Activated B cell treated with CpG ODN at 0.5 μM for 24 hours (primary cell): ENCODE data around the gene NR3C2. TPM values are rescaled to one million over a fixed set of nuclear protein-coding genes. Genes with fewer than 3 reads are reported as not detected.

Experiments
- ATAC-seq: fragments of 200-7000 bp; cut with Tn5 transposase; one replicate; pipeline ENCODE4 v1.10.0; 2021; ENCODE audit warnings: low read depth, mild to moderate bottlenecking, moderate library complexity
- CTCF ChIA-PET: fragments of 350-600 bp; sonication (Branson Sonifier 250); formaldehyde crosslinking; loops from one replicate; lab custom pipeline; 2021; ENCODE audit warnings: antibody characterized with exemption; lab: Charles Lee
- POLR2A ChIA-PET: fragments of 350-600 bp; sonication (Branson Sonifier 250); formaldehyde crosslinking; loops from one replicate; lab custom pipeline; 2021; ENCODE audit warnings: antibody characterized with exemption; lab: Charles Lee
- DNase-seq: peaks from one replicate; pipeline ENCODE4 v3.0.0; 2022
- H3K27ac Mint-ChIP-seq: one replicate; pipeline ENCODE4 v1.8.0; 2020; ENCODE audit warnings: mixed read lengths
- H3K27me3 Mint-ChIP-seq: one replicate; pipeline ENCODE4 v1.8.0; 2021; ENCODE audit warnings: mixed read lengths
- H3K36me3 Mint-ChIP-seq: one replicate; pipeline ENCODE4 v1.8.0; 2021; ENCODE audit warnings: low read depth, mixed read lengths
- H3K4me1 Mint-ChIP-seq: one replicate; pipeline ENCODE4 v1.8.0; 2021; ENCODE audit warnings: mixed read lengths
- H3K4me3 Mint-ChIP-seq: one replicate; pipeline ENCODE4 v1.8.0; 2020; ENCODE audit warnings: mild to moderate bottlenecking, mixed read lengths
- H3K9me3 Mint-ChIP-seq: one replicate; pipeline ENCODE4 v1.8.0; 2020; ENCODE audit warnings: mixed read lengths
- CTCF ChIP-seq: fragments of 200-600 bp; IDR thresholded peaks from one replicate; pipeline ENCODE4 v1.8.0; 2022; ENCODE audit warnings: antibody characterized with exemption, mild to moderate bottlenecking
- intact Hi-C: fragments of 100-400 bp; cut with micrococcal nuclease; formaldehyde crosslinking; loops from one replicate; pipeline ENCODE4 v1.15.1; 2024
- total RNA-seq: library from RNA; stranded (reverse); gene quantifications from 2 replicates; pipeline ENCODE4 v1.2.3, GENCODE V29; 2022

NR3C2 gene
- total RNA-seq, 1 donor from 2014 or later: 4.5 TPM

DNA sequence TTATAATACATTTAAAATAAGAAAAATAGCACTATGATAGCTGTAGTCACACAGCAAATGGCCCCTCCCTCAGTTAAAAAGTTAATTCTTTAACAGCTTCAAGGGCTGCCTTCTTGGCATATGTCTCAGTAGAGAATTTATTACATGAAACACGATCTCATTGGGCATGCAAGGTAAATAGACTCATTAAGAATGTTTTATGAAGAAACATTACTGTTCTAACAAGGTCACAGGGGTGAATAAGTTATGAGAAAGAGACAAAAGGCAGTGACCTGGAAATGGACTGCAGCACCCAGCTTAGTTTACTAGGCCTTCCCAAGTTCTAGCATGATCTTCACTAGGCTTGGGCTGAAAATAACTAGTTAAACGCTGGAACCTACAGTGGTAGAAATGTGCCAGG, 277.7 kb downstream of the NR3C2 start:
- DNase-seq: no peak
- ATAC-seq: no peak
- no peak for TF ChIP-seq CTCF
- ChIA-PET POLR2A (no interaction called here), CTCF (no interaction called here)
- intact Hi-C loops: no loop called here
- Mint-ChIP-seq H3K27me3 (no peaks in the 10 kb centered on the region), H3K27ac (no peak overlapping the region), H3K9me3 (no peaks in the 10 kb centered on the region), H3K36me3 (no peaks in the 10 kb centered on the region), H3K4me1 (no peaks in the 10 kb centered on the region), H3K4me3 (no peak overlapping the region)

DNA sequence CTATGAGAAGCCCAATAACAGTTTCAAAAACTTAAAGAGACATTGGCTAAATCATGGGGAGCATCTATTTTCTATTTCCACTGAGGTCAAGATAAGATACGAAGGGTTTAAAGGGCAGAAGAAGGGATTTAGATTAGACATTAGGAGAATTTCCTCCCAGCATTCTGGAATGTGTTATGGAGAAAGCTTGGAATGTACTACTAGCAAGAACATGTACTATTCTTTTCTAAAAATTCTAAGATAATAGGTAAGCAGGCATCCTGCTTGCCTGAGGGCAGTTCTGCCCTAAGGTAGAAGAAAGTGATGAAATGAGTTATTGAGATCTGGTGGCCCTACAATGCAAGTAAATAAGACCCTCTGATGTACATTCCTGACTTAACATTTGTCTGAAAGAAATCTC, 279.2 kb downstream of the NR3C2 start:
- DNase-seq (no peak), ATAC-seq (no peak)
- Mint-ChIP-seq H3K4me1 (no peaks in the 10 kb centered on the region), H3K4me3 (no peak overlapping the region), H3K9me3 (no peaks in the 10 kb centered on the region), H3K36me3 (no peaks in the 10 kb centered on the region), H3K27ac (no peak overlapping the region), H3K27me3 (no peaks in the 10 kb centered on the region)
- CTCF ChIA-PET: no interaction called here
- POLR2A ChIA-PET: no interaction called here
- intact Hi-C loops: no loop called here
- TF ChIP-seq CTCF: no peak

DNA sequence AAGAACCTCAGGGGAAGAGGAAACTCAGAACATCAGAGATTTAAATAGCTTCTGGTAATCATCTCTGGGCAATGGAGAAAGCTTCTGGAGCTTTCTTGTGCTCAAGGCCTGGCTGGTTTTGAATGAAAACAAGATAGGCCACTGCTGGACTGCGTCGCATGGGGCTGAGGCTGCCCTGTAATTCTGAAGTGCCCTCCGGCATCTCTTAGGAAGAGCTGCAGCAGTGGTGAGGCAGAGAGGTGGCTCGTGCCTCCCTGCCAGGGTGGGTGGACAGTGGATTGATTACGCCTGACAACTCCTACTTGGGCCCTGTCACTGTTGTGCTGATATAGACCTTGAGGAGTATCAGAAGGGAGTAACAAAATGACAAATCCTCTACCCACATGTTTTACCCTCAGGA, 279.7 kb downstream of the NR3C2 start:
- Mint-ChIP-seq H3K36me3 (no peaks in the 10 kb centered on the region), H3K9me3 (no peaks in the 10 kb centered on the region), H3K4me1 (no peaks in the 10 kb centered on the region), H3K27me3 (no peaks in the 10 kb centered on the region), H3K27ac (no peak overlapping the region), H3K4me3 (no peak overlapping the region)
- POLR2A ChIA-PET: no interaction called here
- intact Hi-C loops: no loop called here
- DNase-seq: no peak
- CTCF ChIA-PET: no interaction called here
- ATAC-seq: no peak
- TF ChIP-seq CTCF: no peak

DNA sequence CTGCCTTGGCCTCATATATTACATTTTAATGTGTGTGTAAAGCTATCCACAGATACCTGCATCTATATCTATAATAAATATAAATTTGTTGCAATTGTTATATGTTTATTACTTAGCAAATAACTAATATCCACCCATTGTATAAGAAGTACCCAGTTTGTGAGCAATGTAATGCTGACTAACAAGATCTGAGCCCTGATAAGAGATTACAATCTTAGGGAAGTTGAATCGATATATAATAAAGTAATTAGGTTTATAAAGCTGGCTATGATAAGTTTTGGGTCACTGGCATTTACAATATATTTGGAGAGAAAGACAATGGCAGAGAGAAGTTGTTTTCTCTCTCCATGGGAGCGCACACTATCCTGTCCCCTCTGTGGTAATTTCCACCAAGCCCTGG, 280.6 kb downstream of the NR3C2 start:
- CTCF ChIA-PET: no interaction called here
- POLR2A ChIA-PET: no interaction called here
- H3K27me3 Mint-ChIP-seq: no peaks in the 10 kb centered on the region
- no peak for ATAC-seq
- H3K9me3 Mint-ChIP-seq: no peaks in the 10 kb centered on the region
- intact Hi-C loops: no loop called here
- no peak for TF ChIP-seq CTCF
- DNase-seq: no peak
- H3K4me1 Mint-ChIP-seq: no peaks in the 10 kb centered on the region
- H3K27ac Mint-ChIP-seq: no peak overlapping the region
- no peak overlapping the region for H3K4me3 Mint-ChIP-seq
- H3K36me3 Mint-ChIP-seq: no peaks in the 10 kb centered on the region

- Mint-ChIP-seq H3K4me3 (no peak overlapping the region), H3K36me3 (peaks cover 4% of the 10 kb centered on the region), H3K4me1 (no peaks in the 10 kb centered on the region), H3K27ac (no peak overlapping the region), H3K9me3 (no peaks in the 10 kb centered on the region), H3K27me3 (no peaks in the 10 kb centered on the region)
- DNase-seq: no peak
- intact Hi-C loops: no loop called here
- ChIA-PET CTCF (no interaction called here), POLR2A (no interaction called here)
- no peak for TF ChIP-seq CTCF
- no peak for ATAC-seq
Measured at GRCh38 chr4:148159793-148160192, 282.4 kb downstream of the NR3C2 start.
